Lung (tissue), 12 donors: ENCODE measurements around the gene MAP2. TPM values are rescaled to one million over a fixed set of nuclear protein-coding genes. Genes with fewer than 3 reads are reported as not detected.

Experiments
- ATAC-seq: fragments of 200-7000 bp; cut with Tn5 transposase; one replicate; pipeline ENCODE4 v1.9.1; 2020; ENCODE audit warnings: moderate number of reproducible peaks; ENCODE audit not compliant: insufficient read depth, low FRiP score
- DNase-seq, 3 donors: peaks; one replicate each; pipeline ENCODE4 v3.0.0-alpha.2; 2013 to 2017
- H3K27ac ChIP-seq, 2 donors: one replicate each; pipeline ENCODE4 v1.5.1; 2013; ENCODE audit warnings: mild to moderate bottlenecking in 2 of 2, moderate library complexity in 2 of 2, control low read depth in 1 of 2, inconsistent platforms in 1 of 2, low read depth in 1 of 2, low read length in 1 of 2
- H3K27me3 ChIP-seq, 3 donors: one replicate each; pipeline ENCODE4 v1.5.1; 2013; ENCODE audit warnings: low read length in 2 of 3; ENCODE audit not compliant: control insufficient read depth in 3 of 3, insufficient read depth in 3 of 3
- H3K36me3 ChIP-seq, 4 donors: one replicate each; pipeline ENCODE4 v1.5.1; 2013; ENCODE audit warnings: low read length in 4 of 4, mild to moderate bottlenecking in 1 of 4, moderate library complexity in 1 of 4; ENCODE audit not compliant: control insufficient read depth in 4 of 4, insufficient read depth in 4 of 4
- H3K4me1 ChIP-seq, 5 donors: one replicate each; pipeline ENCODE4 v1.5.1; 2013; ENCODE audit warnings: low read length in 5 of 5, mild to moderate bottlenecking in 2 of 5, moderate library complexity in 1 of 5; ENCODE audit not compliant: control insufficient read depth in 5 of 5, insufficient read depth in 5 of 5
- H3K4me3 ChIP-seq: one replicate; pipeline ENCODE4 v1.5.1; 2013; ENCODE audit warnings: mild to moderate bottlenecking, control low read depth, moderate library complexity
- H3K9ac ChIP-seq, 2 donors: one replicate each; pipeline ENCODE4 v1.5.1; 2013; ENCODE audit warnings: low read length in 2 of 2, control low read depth in 1 of 2; ENCODE audit not compliant: insufficient read depth in 1 of 2
- H3K9me3 ChIP-seq, 4 donors: one replicate each; pipeline ENCODE4 v1.5.1; 2013; ENCODE audit warnings: low read length in 3 of 4, mild to moderate bottlenecking in 1 of 4, moderate library complexity in 1 of 4; ENCODE audit not compliant: control insufficient read depth in 4 of 4, insufficient read depth in 3 of 4
- WGBS, 2 donors: extraction: QIAGEN DNeasy Blood & Tissue Kit; methylation state at CpG; one replicate each; pipeline ENCODE4 v1.1.7; 2013; 5-methylcytosine and 5-hydroxymethylcytosine counted together
- polyA plus RNA-seq, 2 donors: library from polyadenylated mRNA; stranded (reverse); fragments of 200-250 nt; gene quantifications; one replicate each; pipeline ENCODE4 v1.2.1, GENCODE V29; 2013
- total RNA-seq, 2 donors: library from RNA; depleted of rRNA in 1 of 2; stranded (reverse); fragments of >200 nt in 1 of 2; gene quantifications; one replicate each; pipeline ENCODE4 v1.2.1, GENCODE V29; 2014 to 2021
- TF ChIP-seq, protein P1 (sequence below): IDR thresholded peaks from 2 replicates; pipeline ENCODE4 v1.5.1; 2012; ENCODE audit warnings: mild to moderate bottlenecking; ENCODE audit errors: control extremely low read depth, extremely low read depth
- donor health status: control.
- donor health status: control.
- donor health status: Bipolar disorder and iron deficiency.
- donor health status: healthy.
- donor health status: DM: yes; HTN: yes; CAD: no.

Gene MAP2
- total and polyA plus RNA-seq, 4 donors: 6.5 to 18.7 (median 9.6) TPM

GRCh38 chr2:209690029-209690754, 266.3 kb downstream of the MAP2 start:
- Histone ChIP-seq H3K27me3 (no peaks in the 10 kb centered on the region), H3K36me3 (no peaks in the 10 kb centered on the region), H3K9ac (no peak overlapping the region), H3K27ac (no peak overlapping the region), H3K9me3 (peaks cover 0 to 2% (median 0%) of the 10 kb centered on the region in 4 donors), H3K4me3 (no peak overlapping the region), H3K4me1 (peaks cover 0 to 2% (median 0%) of the 10 kb centered on the region in 5 donors)
- 82 to 87% methylated on average over 10 of the region's 10 CpGs for WGBS, 2 donors
- TF ChIP-seq, protein P1, sequence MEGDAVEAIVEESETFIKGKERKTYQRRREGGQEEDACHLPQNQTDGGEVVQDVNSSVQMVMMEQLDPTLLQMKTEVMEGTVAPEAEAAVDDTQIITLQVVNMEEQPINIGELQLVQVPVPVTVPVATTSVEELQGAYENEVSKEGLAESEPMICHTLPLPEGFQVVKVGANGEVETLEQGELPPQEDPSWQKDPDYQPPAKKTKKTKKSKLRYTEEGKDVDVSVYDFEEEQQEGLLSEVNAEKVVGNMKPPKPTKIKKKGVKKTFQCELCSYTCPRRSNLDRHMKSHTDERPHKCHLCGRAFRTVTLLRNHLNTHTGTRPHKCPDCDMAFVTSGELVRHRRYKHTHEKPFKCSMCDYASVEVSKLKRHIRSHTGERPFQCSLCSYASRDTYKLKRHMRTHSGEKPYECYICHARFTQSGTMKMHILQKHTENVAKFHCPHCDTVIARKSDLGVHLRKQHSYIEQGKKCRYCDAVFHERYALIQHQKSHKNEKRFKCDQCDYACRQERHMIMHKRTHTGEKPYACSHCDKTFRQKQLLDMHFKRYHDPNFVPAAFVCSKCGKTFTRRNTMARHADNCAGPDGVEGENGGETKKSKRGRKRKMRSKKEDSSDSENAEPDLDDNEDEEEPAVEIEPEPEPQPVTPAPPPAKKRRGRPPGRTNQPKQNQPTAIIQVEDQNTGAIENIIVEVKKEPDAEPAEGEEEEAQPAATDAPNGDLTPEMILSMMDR: no peak
- ATAC-seq (no peak), DNase-seq (no peak)

DNA sequence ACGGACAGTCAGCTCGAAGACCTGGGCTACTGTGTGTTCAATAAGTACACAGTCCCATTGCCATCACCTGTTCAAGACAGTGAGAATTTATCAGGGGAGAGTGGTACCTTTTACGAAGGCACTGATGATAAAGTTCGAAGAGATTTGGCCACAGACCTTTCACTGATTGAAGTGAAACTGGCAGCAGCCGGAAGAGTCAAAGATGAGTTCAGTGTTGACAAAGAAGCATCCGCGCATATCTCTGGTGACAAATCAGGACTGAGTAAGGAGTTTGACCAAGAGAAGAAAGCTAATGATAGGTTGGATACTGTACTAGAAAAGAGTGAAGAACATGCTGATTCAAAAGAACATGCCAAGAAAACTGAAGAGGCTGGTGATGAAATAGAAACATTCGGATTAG, 270.9 kb downstream of the MAP2 start:
- WGBS, 2 donors: 92 to 95% methylated on average over 8 of the region's 8 CpGs
- H3K4me1 ChIP-seq: no peaks in the 10 kb centered on the region
- H3K9me3 ChIP-seq: peaks cover 0 to 2% (median 0%) of the 10 kb centered on the region in 4 donors
- H3K4me3 ChIP-seq: no peak overlapping the region
- no peak overlapping the region for H3K27ac ChIP-seq
- H3K36me3 ChIP-seq: no peaks in the 10 kb centered on the region
- H3K9ac ChIP-seq: no peak overlapping the region
- no peaks in the 10 kb centered on the region for H3K27me3 ChIP-seq
- DNase-seq: no peak
- no peak for ATAC-seq
- TF ChIP-seq, protein P1: no peak

DNA sequence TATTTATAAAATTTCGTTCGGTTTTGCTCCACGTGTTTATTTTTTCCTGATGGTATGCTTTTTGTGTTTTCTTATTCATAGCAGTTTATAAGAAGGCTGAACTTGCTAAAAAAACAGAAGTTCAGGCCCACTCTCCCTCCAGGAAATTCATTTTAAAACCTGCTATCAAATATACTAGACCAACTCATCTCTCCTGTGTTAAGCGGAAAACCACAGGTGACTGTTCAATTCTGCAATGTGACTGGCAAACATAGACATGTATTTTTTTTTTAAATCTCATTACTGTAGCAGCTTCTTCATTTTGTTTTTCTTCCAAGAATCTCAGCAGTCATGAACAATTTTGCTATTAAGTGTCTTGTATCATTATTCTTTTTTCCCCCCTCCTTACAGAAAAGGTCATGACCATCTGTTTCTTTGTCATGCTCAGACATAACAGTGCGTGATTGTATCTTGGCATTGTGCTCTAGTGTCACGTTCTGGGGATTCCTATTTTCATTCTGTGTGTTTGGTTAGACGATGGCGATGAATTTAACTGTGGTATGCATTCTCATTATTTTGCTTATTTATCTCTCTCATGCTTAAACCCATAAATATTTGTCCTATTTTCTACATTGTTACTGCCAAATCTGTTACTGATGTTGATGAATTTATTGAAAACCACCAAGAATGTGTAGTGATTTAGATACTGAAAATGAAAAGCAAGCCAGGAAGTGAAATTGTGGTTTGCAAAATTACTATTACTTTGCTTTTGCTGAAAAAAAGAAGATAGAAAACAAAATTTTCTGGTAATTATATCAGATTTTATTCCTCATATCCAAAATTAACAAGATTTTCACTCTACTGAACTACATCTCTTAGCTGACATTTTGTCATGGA, 273.2 kb downstream of the MAP2 start:
- 69 to 76% methylated on average over 8 of the region's 8 CpGs for WGBS, 2 donors
- DNase-seq (no peak), ATAC-seq (no peak)
- Histone ChIP-seq H3K9me3 (peaks cover 0 to 2% (median 0%) of the 10 kb centered on the region in 4 donors), H3K27ac (no peak overlapping the region), H3K4me1 (no peaks in the 10 kb centered on the region), H3K27me3 (no peaks in the 10 kb centered on the region), H3K4me3 (no peak overlapping the region), H3K36me3 (no peaks in the 10 kb centered on the region), H3K9ac (no peak overlapping the region)
- TF ChIP-seq, protein P1: no peak
